Measurements from ENCODE around the gene MED1. TPM values are rescaled to one million over a fixed set of nuclear protein-coding genes. Genes with fewer than 3 reads are reported as not detected.

The MED1 gene
- polyA plus RNA-seq, 1 of the 3 experiments (the other 2 are of a cell fraction): 12.3 TPM

- no peak for TF ChIP-seq REST (IDR thresholded peaks at IDR 0.05; ENCODE audit: low read depth, low read length)
- no peak for TF ChIP-seq PBX3 (IDR thresholded peaks at IDR 0.05)
- TF ChIP-seq RFX5 (IDR thresholded peaks at IDR 0.05; ENCODE audit: low read length): no peak
Measured at GRCh38 chr17:39408360-39408759, 42.7 kb downstream of the MED1 start (continued).

- Histone ChIP-seq H3K9me3 (no peaks in the 10 kb centered on the region), H2AFZ (ENCODE audit: low read depth) (no peak overlapping the region), H3K9ac (no peak overlapping the region), H3K4me1 (ENCODE audit: control insufficient read depth in 1 of 2, insufficient read depth in 2 of 2, low read depth in 1 of 2, low read length in 1 of 2) (peaks cover 0 to 7% of the 10 kb centered on the region in 2 experiments; a peak in 2 of 4 replicates), H3K9me2 (no peaks in the 10 kb centered on the region), H3K27ac (ENCODE audit: low read depth in 2 of 2, low read length in 1 of 2) (no peak overlapping the region), H3K4me3 (ENCODE audit: low read depth in 2 of 2, low read length in 1 of 2) (no peak overlapping the region), H3F3A (replicated peaks; ENCODE audit: insufficient read depth) (peaks cover 43% of the 10 kb centered on the region), H3K36me3 (replicated peaks in 1 of 2; ENCODE audit: control insufficient read depth in 1 of 2, insufficient read depth in 2 of 2, low read length in 1 of 2) (peaks cover 43 to 47% of the 10 kb centered on the region in 2 experiments), H3K79me2 (ENCODE audit: insufficient read depth) (0 out of 2 replicates have a peak, but pooled peaks cover 3% of the 10 kb centered on the region), H4K20me1 (ENCODE audit: insufficient read depth) (peaks cover 10% of the 10 kb centered on the region), H3K27me3 (ENCODE audit: insufficient read depth) (no peaks in the 10 kb centered on the region), H3K4me2 (no peak overlapping the region)
- TF ChIP-seq USF2 (IDR thresholded peaks at IDR 0.05; ENCODE audit: borderline replicate concordance, low read depth, low read length) (no peak), CHD2 (IDR thresholded peaks at IDR 0.05; ENCODE audit: low read length, partially characterized antibody) (no peak), GABPA (IDR thresholded peaks at IDR 0.05; ENCODE audit: low read depth) (no peak), EZH2phosphoT487 (IDR thresholded peaks at IDR 0.05; ENCODE audit: borderline replicate concordance, low read depth) (no peak), JUND (IDR thresholded peaks at IDR 0.05) (no peak), RFX5 (IDR thresholded peaks at IDR 0.05; ENCODE audit: low read length) (no peak), FOXJ3 (CRISPR knock-in tag; IDR thresholded peaks at IDR 0.05) (no peak), IRF3 (IDR thresholded peaks at IDR 0.05; ENCODE audit: low read depth, low read length) (no peak), TEAD4 (IDR thresholded peaks at IDR 0.05; ENCODE audit: borderline replicate concordance, insufficient read depth) (no peak), ELF1 (IDR thresholded peaks at IDR 0.05) (no peak)
- ChIA-PET CTCF (no interaction called here), POLR2A (no interaction called here)
- WGBS (ENCODE audit: low lambda C conversion rate): 56% methylated on average over 1 of the region's 1 CpG
- DNase-seq: no peak
Measured at GRCh38 chr17:39406951-39407350, 44.1 kb downstream of the MED1 start.

All from SK-N-SH (cell line).